Thymus (tissue), 11 donors: ENCODE data around the gene LMF1. TPM values are rescaled to one million over a fixed set of nuclear protein-coding genes. Genes with fewer than 3 reads are reported as not detected.

Experiments
- DNase-seq, 9 donors: peaks; one replicate each; pipeline ENCODE4 v3.0.0-alpha.2; 2013; ENCODE audit warnings: low spot score in 9 of 9, low read depth in 6 of 9, missing footprints in 1 of 9
- H3K27ac ChIP-seq, 2 donors: one replicate each; pipeline ENCODE4 v1.5.1; 2013; ENCODE audit warnings: control low read depth in 1 of 2, low read depth in 1 of 2, low read length in 1 of 2, mild to moderate bottlenecking in 1 of 2, moderate library complexity in 1 of 2
- H3K27me3 ChIP-seq, 2 donors: one replicate each; pipeline ENCODE4 v1.5.1; 2013; ENCODE audit warnings: low read length in 1 of 2; ENCODE audit not compliant: control insufficient read depth in 2 of 2, insufficient read depth in 1 of 2
- H3K36me3 ChIP-seq, 2 donors: one replicate each; pipeline ENCODE4 v1.5.1; 2013; ENCODE audit warnings: low read length in 1 of 2, mild to moderate bottlenecking in 1 of 2, moderate library complexity in 1 of 2; ENCODE audit not compliant: control insufficient read depth in 2 of 2, insufficient read depth in 2 of 2
- H3K4me1 ChIP-seq, 2 donors: one replicate each; pipeline ENCODE4 v1.5.1; 2013; ENCODE audit warnings: low read length in 2 of 2; ENCODE audit not compliant: control insufficient read depth in 2 of 2, insufficient read depth in 2 of 2
- H3K4me3 ChIP-seq, 2 donors: one replicate each; pipeline ENCODE4 v1.5.1; 2013; ENCODE audit warnings: low read length in 2 of 2, control low read depth in 1 of 2, mild to moderate bottlenecking in 1 of 2
- H3K9me3 ChIP-seq, 2 donors: one replicate each; pipeline ENCODE4 v1.5.1; 2013; ENCODE audit warnings: low read length in 1 of 2, mild to moderate bottlenecking in 1 of 2; ENCODE audit not compliant: control insufficient read depth in 2 of 2, insufficient read depth in 1 of 2
- WGBS: extraction: QIAGEN DNeasy Blood & Tissue Kit; methylation state at CpG from one replicate; pipeline ENCODE4 v1.1.7; 2013; 5-methylcytosine and 5-hydroxymethylcytosine counted together
- polyA plus RNA-seq: library from polyadenylated mRNA; stranded (reverse); fragments of 200-250 nt; gene quantifications from one replicate; pipeline ENCODE4 v1.2.3, GENCODE V29; 2013
- total RNA-seq: library from RNA; stranded (reverse); fragments of 120-200 nt; gene quantifications from one replicate; pipeline ENCODE4 v1.2.4, GENCODE V29; 2013
- donor health status: healthy.

The LMF1 gene
- total and polyA plus RNA-seq, 2 donors, result 8.9 to 22.8 TPM

DNA sequence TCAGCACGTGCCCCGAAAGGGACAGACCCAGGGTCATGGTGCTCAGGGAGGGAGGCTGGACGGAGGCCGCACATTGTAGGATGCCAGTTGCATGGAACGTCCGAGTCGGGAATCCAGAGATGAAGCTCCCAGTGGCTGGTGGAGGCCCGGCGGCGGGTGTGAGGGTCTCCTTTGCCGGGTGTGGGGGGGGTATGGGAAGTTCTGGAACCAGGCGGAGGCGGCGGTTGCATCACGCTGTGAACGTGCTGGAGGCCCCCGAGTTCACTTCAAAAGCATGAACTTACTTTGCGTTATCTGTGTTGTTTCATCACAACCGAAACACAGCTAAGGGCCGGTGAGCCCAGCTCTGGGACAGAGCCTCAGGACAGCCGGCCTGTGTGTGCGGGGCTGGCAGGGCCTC lies 96.9 kb downstream of the LMF1 start:
- no peaks in the 10 kb centered on the region for H3K4me1 ChIP-seq
- no peak for DNase-seq
- H3K27ac ChIP-seq, result no peak overlapping the region
- no peak overlapping the region for H3K4me3 ChIP-seq
- H3K9me3 ChIP-seq, result no peaks in the 10 kb centered on the region
- WGBS, result 96% methylated on average over 22 of the region's 22 CpGs
- peaks cover 0 to 6% of the 10 kb centered on the region in 2 donors for H3K36me3 ChIP-seq
- no peaks in the 10 kb centered on the region for H3K27me3 ChIP-seq

GRCh38 chr16:873243-873661 lies 97.5 kb downstream of the LMF1 start:
- H3K27ac ChIP-seq, result no peak overlapping the region
- H3K4me1 ChIP-seq, result no peaks in the 10 kb centered on the region
- 93% methylated on average over 29 of the region's 29 CpGs for WGBS
- H3K27me3 ChIP-seq, result no peaks in the 10 kb centered on the region
- H3K4me3 ChIP-seq, result no peak overlapping the region
- DNase-seq, result no peak
- no peaks in the 10 kb centered on the region for H3K9me3 ChIP-seq
- peaks cover 0 to 6% of the 10 kb centered on the region in 2 donors for H3K36me3 ChIP-seq

DNA sequence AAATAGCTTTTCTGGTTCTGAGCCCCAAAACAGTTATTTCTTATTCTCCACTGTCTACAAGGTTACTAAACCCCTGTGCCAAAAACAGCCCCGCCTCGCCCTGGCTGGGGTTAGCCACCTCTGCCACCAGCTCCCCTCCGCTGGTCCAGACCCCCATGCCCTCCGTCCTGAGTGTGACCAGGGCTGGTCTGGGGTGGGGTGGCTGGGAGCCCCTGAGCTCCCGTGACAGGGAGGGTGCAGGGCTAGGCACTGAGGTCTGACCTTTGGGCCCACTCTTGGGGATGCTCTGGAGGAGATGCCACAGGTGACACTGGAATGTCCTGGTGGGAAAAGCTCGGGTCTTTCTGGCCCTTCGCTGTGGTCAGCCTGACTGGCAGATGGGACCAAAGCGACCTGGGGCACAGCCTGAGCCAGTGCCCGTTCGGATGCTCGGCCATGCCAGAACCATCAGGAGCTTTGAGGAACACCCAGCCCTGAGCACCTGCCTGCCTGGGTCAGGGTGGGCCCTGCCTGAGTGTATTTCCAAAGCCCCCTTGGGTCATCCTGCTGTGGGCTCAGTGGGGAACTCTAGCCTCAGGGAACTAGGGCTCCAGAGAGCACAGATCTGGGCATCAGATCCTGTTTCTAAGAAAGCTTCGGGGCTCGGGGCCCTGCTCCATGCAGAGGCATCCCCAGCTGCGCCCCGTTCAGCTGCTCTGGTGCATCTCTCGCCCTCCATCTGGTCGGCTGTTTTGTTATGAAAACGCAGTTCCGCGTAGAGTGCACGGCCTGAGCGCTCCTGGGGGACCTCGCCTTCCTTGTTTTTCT lies 98.1 kb downstream of the LMF1 start:
- no peak overlapping the region for H3K4me3 ChIP-seq
- 96% methylated on average over 23 of the region's 23 CpGs for WGBS
- DNase-seq, result no peak

GRCh38 chr16:871562-872345 lies 99.0 kb downstream of the LMF1 start:
- WGBS, result 97% methylated on average over 30 of the region's 30 CpGs
- Histone ChIP-seq H3K36me3 (peaks cover 0 to 6% of the 10 kb centered on the region in 2 donors), H3K27me3 (no peaks in the 10 kb centered on the region)

More for the DNA sequence above, 98.1 kb downstream of the LMF1 start:
- Histone ChIP-seq H3K27me3 (no peaks in the 10 kb centered on the region), H3K36me3 (peaks cover 0 to 6% of the 10 kb centered on the region in 2 donors), H3K4me1 (no peaks in the 10 kb centered on the region), H3K9me3 (no peaks in the 10 kb centered on the region), H3K27ac (no peak overlapping the region)

GRCh38 chr16:870856-871561 lies 99.8 kb downstream of the LMF1 start:
- H3K9me3 ChIP-seq, result no peaks in the 10 kb centered on the region
- WGBS, result 72% methylated on average over 31 of the region's 31 CpGs
- H3K4me3 ChIP-seq, result no peak overlapping the region
- H3K4me1 ChIP-seq, result no peaks in the 10 kb centered on the region
- H3K36me3 ChIP-seq, result peaks cover 0 to 6% of the 10 kb centered on the region in 2 donors
- H3K27ac ChIP-seq, result no peak overlapping the region
- no peaks in the 10 kb centered on the region for H3K27me3 ChIP-seq
- peak in 1 of 9 donors; percentile 11 for DNase-seq

More at GRCh38 chr16:871562-872345, 99.0 kb downstream of the LMF1 start:
- Histone ChIP-seq H3K9me3 (no peaks in the 10 kb centered on the region), H3K4me1 (no peaks in the 10 kb centered on the region), H3K4me3 (no peak overlapping the region), H3K27ac (no peak overlapping the region)
- no peak for DNase-seq

- no peak for DNase-seq
- Histone ChIP-seq H3K9me3 (no peaks in the 10 kb centered on the region), H3K4me1 (no peaks in the 10 kb centered on the region), H3K27ac (no peak overlapping the region), H3K27me3 (no peaks in the 10 kb centered on the region), H3K36me3 (peaks cover 0 to 6% of the 10 kb centered on the region in 2 donors), H3K4me3 (no peak overlapping the region)
- WGBS, result 98% methylated on average over 32 of the region's 32 CpGs
These were observed 100.8 kb downstream of the LMF1 start for GRCh38 chr16:869823-870641.

DNA sequence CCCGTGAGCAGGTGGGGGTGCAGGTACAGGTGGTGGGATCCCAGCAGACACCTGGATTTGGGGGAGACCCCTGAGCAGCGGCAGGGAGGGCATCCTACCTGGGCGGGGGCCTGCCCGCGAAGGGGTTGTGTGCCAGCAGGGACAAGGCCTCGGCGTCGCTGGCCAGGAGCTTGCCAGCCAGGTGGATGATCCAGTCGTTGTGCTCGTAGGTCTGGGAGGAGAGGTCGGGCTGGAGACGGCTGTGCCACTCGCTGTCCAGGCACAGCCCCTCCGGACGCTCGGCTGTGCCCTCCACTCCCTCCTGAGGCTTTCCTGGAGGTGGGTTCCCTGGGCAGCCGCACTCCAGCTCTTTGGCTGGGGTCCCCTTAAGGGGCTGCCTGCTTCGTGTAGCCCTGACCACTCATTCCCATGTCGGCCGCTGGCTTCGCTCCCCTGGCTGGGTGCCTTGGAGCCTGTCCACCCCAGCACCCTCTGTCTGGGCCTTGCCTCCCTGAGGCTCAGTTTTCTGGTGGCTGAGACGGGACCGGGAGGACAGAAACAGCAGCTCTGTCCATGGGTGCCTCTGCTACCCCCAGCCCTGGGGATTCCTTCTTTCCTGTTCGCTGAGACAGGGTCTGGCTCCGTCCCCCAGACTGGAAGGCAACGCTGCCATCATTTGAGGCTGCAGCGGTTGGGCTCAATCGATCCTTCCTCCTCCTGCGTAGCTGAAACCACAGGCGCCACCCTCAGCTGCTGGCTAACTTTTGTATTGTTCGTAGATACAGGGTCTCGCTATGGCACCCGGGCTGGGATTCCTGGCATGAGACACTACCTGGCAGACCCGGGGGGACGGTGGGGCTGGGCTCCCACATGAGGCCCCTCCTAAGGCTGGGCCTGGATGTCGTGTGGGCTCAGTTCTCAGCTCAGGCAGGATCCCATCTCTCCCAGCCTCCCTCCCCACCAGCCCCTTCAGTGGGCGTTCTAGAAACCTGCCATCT lies 101.7 kb downstream of the LMF1 start:
- Histone ChIP-seq H3K27ac (no peak overlapping the region), H3K4me3 (no peak overlapping the region), H3K27me3 (no peaks in the 10 kb centered on the region), H3K9me3 (no peaks in the 10 kb centered on the region), H3K4me1 (no peaks in the 10 kb centered on the region), H3K36me3 (peaks cover 0 to 6% of the 10 kb centered on the region in 2 donors)
- DNase-seq, result no peak
- 98% methylated on average over 37 of the region's 37 CpGs for WGBS

DNA sequence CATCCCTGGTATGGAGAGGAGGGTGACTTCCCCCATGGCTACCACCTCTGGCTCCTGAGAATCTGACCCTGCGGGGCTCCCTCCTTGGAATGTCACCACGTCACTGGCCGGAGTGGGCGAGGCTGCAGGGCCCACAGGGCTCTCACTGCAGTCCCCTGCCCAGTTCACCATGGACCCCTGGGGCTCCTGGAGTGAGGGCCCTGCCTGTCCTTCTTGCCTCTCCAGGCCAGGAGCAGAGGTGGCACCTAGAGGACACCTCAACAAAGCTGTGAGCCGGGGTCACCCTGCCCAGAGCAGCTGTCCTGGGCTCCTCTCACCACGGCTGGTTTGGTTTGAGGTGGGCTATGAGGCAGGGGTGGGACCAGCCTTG lies 102.4 kb downstream of the LMF1 start:
- WGBS, result 98% methylated on average over 6 of the region's 6 CpGs
- no peaks in the 10 kb centered on the region for H3K4me1 ChIP-seq
- no peaks in the 10 kb centered on the region for H3K9me3 ChIP-seq
- H3K27me3 ChIP-seq, result no peaks in the 10 kb centered on the region
- H3K4me3 ChIP-seq, result no peak overlapping the region
- peaks cover 0 to 3% of the 10 kb centered on the region in 2 donors for H3K36me3 ChIP-seq
- no peak overlapping the region for H3K27ac ChIP-seq
- DNase-seq, result no peak
